Mammary epithelial cell (primary cell): ENCODE results near the gene IGF2R.

Experiments
- EZH2 ChIP-seq: IDR thresholded peaks from 2 replicates; pipeline ENCODE4 v1.6.1; 2012; ENCODE audit warnings: low read length, inconsistent platforms, borderline replicate concordance
- TF ChIP-seq, protein P1 (sequence below), 2 donors: IDR thresholded peaks in 1 of 2; conservative IDR thresholded peaks in 1 of 2; 2 replicates each; pipeline ENCODE4 v1.5.1; 2011 to 2012; ENCODE audit warnings: inconsistent platforms in 2 of 2, low read length in 2 of 2, mild to moderate bottlenecking in 2 of 2, control low read depth in 1 of 2, low read depth in 1 of 2; ENCODE audit not compliant: insufficient read depth in 1 of 2; ENCODE audit errors: extremely low read depth in 1 of 2

DNA sequence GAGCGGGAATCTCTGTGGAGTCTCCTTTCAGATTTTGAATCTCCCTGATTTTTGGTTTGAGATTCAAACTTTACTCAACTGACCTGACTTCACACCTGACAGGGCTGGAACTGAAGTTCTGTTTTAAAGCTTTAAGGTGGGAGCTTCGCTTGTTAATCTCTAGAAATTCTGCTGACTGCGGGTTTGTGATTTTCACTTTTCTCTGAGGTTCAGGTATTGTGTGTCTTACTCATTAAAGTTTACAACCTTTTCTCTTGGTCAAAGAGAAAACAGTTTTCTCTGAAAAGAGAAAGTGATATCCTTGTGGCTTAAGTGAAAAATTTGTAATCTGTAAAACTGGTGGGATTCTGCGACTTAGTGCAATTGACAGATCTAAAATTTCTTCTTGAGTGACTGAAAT is 20.7 kb upstream of the IGF2R start:
- TF ChIP-seq, protein P1, sequence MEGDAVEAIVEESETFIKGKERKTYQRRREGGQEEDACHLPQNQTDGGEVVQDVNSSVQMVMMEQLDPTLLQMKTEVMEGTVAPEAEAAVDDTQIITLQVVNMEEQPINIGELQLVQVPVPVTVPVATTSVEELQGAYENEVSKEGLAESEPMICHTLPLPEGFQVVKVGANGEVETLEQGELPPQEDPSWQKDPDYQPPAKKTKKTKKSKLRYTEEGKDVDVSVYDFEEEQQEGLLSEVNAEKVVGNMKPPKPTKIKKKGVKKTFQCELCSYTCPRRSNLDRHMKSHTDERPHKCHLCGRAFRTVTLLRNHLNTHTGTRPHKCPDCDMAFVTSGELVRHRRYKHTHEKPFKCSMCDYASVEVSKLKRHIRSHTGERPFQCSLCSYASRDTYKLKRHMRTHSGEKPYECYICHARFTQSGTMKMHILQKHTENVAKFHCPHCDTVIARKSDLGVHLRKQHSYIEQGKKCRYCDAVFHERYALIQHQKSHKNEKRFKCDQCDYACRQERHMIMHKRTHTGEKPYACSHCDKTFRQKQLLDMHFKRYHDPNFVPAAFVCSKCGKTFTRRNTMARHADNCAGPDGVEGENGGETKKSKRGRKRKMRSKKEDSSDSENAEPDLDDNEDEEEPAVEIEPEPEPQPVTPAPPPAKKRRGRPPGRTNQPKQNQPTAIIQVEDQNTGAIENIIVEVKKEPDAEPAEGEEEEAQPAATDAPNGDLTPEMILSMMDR (conservative IDR thresholded peaks at IDR 0.05 in 1 of 2, IDR thresholded peaks at IDR 0.05 in 1 of 2; ENCODE audit: extremely low read depth in 1 of 2, insufficient read depth in 1 of 2, low read depth in 1 of 2, low read length in 2 of 2): no peak
- no peak for TF ChIP-seq EZH2
